Measurements from ENCODE around the gene TMEM207.

The TMEM207 gene

GRCh38 chr3:190446573-190447279 is 3.0 kb downstream of the TMEM207 start:
- in situ Hi-C loops (cut with HindIII; ENCODE audit: low sequenced_read_pairs), result no loop called here

GRCh38 chr3:190444576-190445145 is 5.0 kb downstream of the TMEM207 start:
- in situ Hi-C loops (cut with HindIII; ENCODE audit: low sequenced_read_pairs), result loop anchor here (5.0 kb wide), 2 partner anchors 212 to 472 kb away; no protein-coding TSS in a partner anchor

GRCh38 chr3:190444006-190444405 is 5.7 kb downstream of the TMEM207 start:
- in situ Hi-C loops (cut with HindIII; ENCODE audit: low sequenced_read_pairs), result loop anchor here (5.0 kb wide), 2 partner anchors 212 to 472 kb away; no protein-coding TSS in a partner anchor

GRCh38 chr3:190443257-190443656 is 6.4 kb downstream of the TMEM207 start:
- in situ Hi-C loops (cut with HindIII; ENCODE audit: low sequenced_read_pairs), result loop anchor here (5.0 kb wide), 2 partner anchors 211 to 471 kb away; no protein-coding TSS in a partner anchor

- in situ Hi-C loops (cut with HindIII; ENCODE audit: low sequenced_read_pairs), result loop anchor here (5.0 kb wide), 2 partner anchors 210 to 470 kb away; no protein-coding TSS in a partner anchor
These were observed 7.5 kb downstream of the TMEM207 start for GRCh38 chr3:190442240-190442639.

GRCh38 chr3:190436331-190436730 is 13.4 kb downstream of the TMEM207 start:
- in situ Hi-C loops (cut with HindIII; ENCODE audit: low sequenced_read_pairs), result no loop called here

- in situ Hi-C loops (cut with HindIII; ENCODE audit: low sequenced_read_pairs), result no loop called here
These were observed 14.1 kb downstream of the TMEM207 start for GRCh38 chr3:190435618-190436017.

- in situ Hi-C loops (cut with HindIII; ENCODE audit: low sequenced_read_pairs), result no loop called here
These were observed 16.1 kb downstream of the TMEM207 start for GRCh38 chr3:190433626-190434025.

- in situ Hi-C loops (cut with HindIII; ENCODE audit: low sequenced_read_pairs), result no loop called here
These were observed 17.5 kb downstream of the TMEM207 start for GRCh38 chr3:190432216-190432615.

- in situ Hi-C loops (cut with HindIII; ENCODE audit: low sequenced_read_pairs), result no loop called here
These were observed 18.8 kb downstream of the TMEM207 start for GRCh38 chr3:190430906-190431305.

- in situ Hi-C loops (cut with HindIII; ENCODE audit: low sequenced_read_pairs), result no loop called here
These were observed 20.0 kb downstream of the TMEM207 start for GRCh38 chr3:190429681-190430080.

- in situ Hi-C loops (cut with HindIII; ENCODE audit: low sequenced_read_pairs), result no loop called here
These were observed 22.7 kb downstream of the TMEM207 start for GRCh38 chr3:190426806-190427507.

- in situ Hi-C loops (cut with HindIII; ENCODE audit: low sequenced_read_pairs), result no loop called here
These were observed 23.9 kb downstream of the TMEM207 start for GRCh38 chr3:190425833-190426232.

GRCh38 chr3:190424478-190425439 is 24.9 kb downstream of the TMEM207 start:
- in situ Hi-C loops (cut with HindIII; ENCODE audit: low sequenced_read_pairs), result no loop called here

GRCh38 chr3:190424108-190424477 is 25.6 kb downstream of the TMEM207 start:
- in situ Hi-C loops (cut with HindIII; ENCODE audit: low sequenced_read_pairs), result no loop called here

GRCh38 chr3:190414297-190414696 is 35.4 kb downstream of the TMEM207 start:
- in situ Hi-C loops (cut with HindIII; ENCODE audit: low sequenced_read_pairs), result no loop called here

- in situ Hi-C loops (cut with HindIII; ENCODE audit: low sequenced_read_pairs), result no loop called here
These were observed 45.0 kb downstream of the TMEM207 start for GRCh38 chr3:190404715-190405114.

- in situ Hi-C loops (cut with HindIII; ENCODE audit: low sequenced_read_pairs), result no loop called here
These were observed 47.7 kb downstream of the TMEM207 start for GRCh38 chr3:190401963-190402362.

- in situ Hi-C loops (cut with HindIII; ENCODE audit: low sequenced_read_pairs), result loop anchor here (5.0 kb wide), 1 partner anchor 47 kb away; no protein-coding TSS in a partner anchor
These were observed 50.0 kb downstream of the TMEM207 start for GRCh38 chr3:190399677-190400076.

GRCh38 chr3:190397889-190398288 is 51.8 kb downstream of the TMEM207 start:
- in situ Hi-C loops (cut with HindIII; ENCODE audit: low sequenced_read_pairs), result loop anchor here (5.0 kb wide), 1 partner anchor 46 kb away; no protein-coding TSS in a partner anchor

Data from endothelial cell of hepatic sinusoid (primary cell).